ENCODE measurements around the gene CUTC. TPM values are rescaled to one million over a fixed set of nuclear protein-coding genes. Genes with fewer than 3 reads are reported as not detected.
"Not testable (repeated sequence)": the region's sequence is repeated elsewhere in the genome, so short reads cannot be mapped to it uniquely, and the experiment has no call there.

The CUTC gene
- total RNA-seq, 1 experiment from 2014 or later: 22.9 TPM

DNA sequence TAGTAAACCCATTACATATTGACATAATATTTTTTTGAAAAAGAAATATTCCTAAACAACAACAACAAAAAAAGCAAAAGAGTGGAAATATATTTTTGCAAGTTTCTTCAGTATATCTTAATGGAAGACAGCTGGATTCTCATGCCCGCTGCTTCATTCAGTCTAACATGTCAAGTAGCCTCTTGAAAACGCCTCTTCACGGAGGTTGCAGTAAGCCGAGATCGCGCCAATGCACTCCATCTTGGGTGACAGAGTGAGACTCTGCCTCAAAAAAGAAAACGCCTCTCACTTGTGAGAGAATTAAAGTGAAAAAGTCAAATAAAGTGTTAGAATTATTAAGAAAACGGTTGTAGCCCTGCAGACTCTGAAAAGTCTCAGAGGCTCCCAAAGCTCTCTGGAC is 1.3 kb downstream of the CUTC start:
- DNase-seq: no peak
- H3K27me3 ChIP-seq (ENCODE audit: low read length): no peaks in the 10 kb centered on the region
- peaks cover 79% of the 10 kb centered on the region for H3K79me2 ChIP-seq (ENCODE audit: low read length)
- H3K9me3 ChIP-seq (ENCODE audit: low read length): no peaks in the 10 kb centered on the region
- peaks cover 22% of the 10 kb centered on the region for H3K4me1 ChIP-seq (ENCODE audit: low read length)
- H4K20me1 ChIP-seq (ENCODE audit: insufficient read depth, low read depth, low read length): no peaks in the 10 kb centered on the region
- H2AFZ ChIP-seq (ENCODE audit: low read length): no peak overlapping the region
- peaks cover 38% of the 10 kb centered on the region for H3K36me3 ChIP-seq (ENCODE audit: insufficient read depth, low read length)
- peak overlapping the region; percentile 80 for H3K4me2 ChIP-seq (ENCODE audit: low read depth, low read length, poor library complexity, severe bottlenecking)
- no peaks in the 10 kb centered on the region for H3K9me2 ChIP-seq (replicated peaks; ENCODE audit: insufficient read depth, low read length)
- no peak overlapping the region for H3K27ac ChIP-seq (ENCODE audit: low read length)
- peak overlapping the region; percentile 92; the same call in 1 of the 2 replicates for H3K4me3 ChIP-seq (ENCODE audit: low read length)
- peak overlapping the region; percentile 31 for H3K9ac ChIP-seq (ENCODE audit: low read length)

DNA sequence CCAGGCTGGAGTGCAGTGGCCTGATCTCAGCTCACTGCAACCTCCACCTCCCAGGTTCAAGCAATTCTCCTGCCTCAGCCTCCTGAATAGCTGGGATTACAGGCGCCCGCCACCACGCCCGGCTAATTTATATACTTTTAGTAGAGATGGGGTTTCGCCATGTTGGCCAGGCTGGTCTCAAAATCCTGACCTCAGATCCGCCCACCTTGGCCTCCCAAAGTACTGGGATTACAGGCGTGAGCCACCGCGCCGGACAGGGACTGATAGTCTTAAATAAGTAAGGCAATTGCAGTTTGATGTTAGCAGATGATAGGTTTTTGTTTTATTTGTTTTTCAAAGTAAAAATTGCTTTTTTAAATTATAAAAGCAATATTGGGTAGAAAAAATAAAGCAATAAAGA is 2.1 kb downstream of the CUTC start:
- not testable (repeated sequence) for H3K27me3 ChIP-seq (ENCODE audit: low read length); H4K20me1 ChIP-seq (ENCODE audit: insufficient read depth, low read depth, low read length); H3K9me2 ChIP-seq (replicated peaks; ENCODE audit: insufficient read depth, low read length); H3K4me3 ChIP-seq (ENCODE audit: low read length); H3K9ac ChIP-seq (ENCODE audit: low read length); H3K27ac ChIP-seq (ENCODE audit: low read length); H3K9me3 ChIP-seq (ENCODE audit: low read length); DNase-seq; H2AFZ ChIP-seq (ENCODE audit: low read length)
- Histone ChIP-seq H3K4me2 (ENCODE audit: low read depth, low read length, poor library complexity, severe bottlenecking) (peak overlapping the region; percentile 80), H3K4me1 (ENCODE audit: low read length) (peaks cover 22% of the 10 kb centered on the region), H3K79me2 (ENCODE audit: low read length) (peaks cover 75% of the 10 kb centered on the region), H3K36me3 (ENCODE audit: insufficient read depth, low read length) (peaks cover 40% of the 10 kb centered on the region)

GRCh38 chr10:99740260-99740659 is 8.2 kb downstream of the CUTC start:
- no peaks in the 10 kb centered on the region for H3K9me2 ChIP-seq (replicated peaks; ENCODE audit: insufficient read depth, low read length)
- H3K4me3 ChIP-seq (ENCODE audit: low read length): no peak overlapping the region
- no peak overlapping the region for H2AFZ ChIP-seq (ENCODE audit: low read length)
- no peak overlapping the region for H3K9ac ChIP-seq (ENCODE audit: low read length)
- H4K20me1 ChIP-seq (ENCODE audit: insufficient read depth, low read depth, low read length): no peaks in the 10 kb centered on the region
- H3K36me3 ChIP-seq (ENCODE audit: insufficient read depth, low read length): peaks cover 81% of the 10 kb centered on the region
- no peak for DNase-seq
- no peak overlapping the region for H3K27ac ChIP-seq (ENCODE audit: low read length)
- no peak overlapping the region for H3K4me2 ChIP-seq (ENCODE audit: low read depth, low read length, poor library complexity, severe bottlenecking)
- no peaks in the 10 kb centered on the region for H3K27me3 ChIP-seq (ENCODE audit: low read length)
- peaks cover 56% of the 10 kb centered on the region for H3K79me2 ChIP-seq (ENCODE audit: low read length)
- H3K4me1 ChIP-seq (ENCODE audit: low read length): no peaks in the 10 kb centered on the region
- no peaks in the 10 kb centered on the region for H3K9me3 ChIP-seq (ENCODE audit: low read length)

DNA sequence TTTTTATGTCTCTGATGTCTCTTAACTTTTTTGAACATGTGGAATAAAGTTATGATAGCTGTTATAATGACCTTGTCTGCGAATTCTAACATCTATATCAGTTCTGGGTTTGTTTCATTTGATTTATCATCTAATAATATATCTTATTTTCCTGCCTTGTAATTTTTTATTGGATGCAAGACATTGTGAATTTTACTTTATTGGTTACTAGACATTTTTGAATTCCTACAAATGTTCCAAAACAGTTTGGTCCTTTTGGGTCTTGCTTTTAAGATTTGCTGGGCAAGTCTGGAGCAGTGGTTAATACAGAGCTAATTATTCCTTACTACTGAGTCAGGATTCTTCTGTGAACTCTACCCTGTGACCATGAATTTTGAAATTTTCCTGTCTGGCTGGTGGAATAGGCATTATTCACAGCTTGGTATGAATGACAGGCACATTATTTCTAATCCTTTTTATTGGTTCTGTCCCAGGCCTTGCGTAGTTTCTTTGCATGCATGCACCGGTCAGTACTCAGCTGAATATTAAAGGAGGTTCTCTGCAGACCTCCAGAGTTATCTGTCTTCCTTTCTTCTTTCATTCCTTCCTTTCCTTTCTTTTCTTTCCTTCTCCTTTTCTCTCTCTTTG is 9.0 kb downstream of the CUTC start:
- no peak overlapping the region for H3K4me3 ChIP-seq (ENCODE audit: low read length)
- no peaks in the 10 kb centered on the region for H3K4me1 ChIP-seq (ENCODE audit: low read length)
- H3K9me3 ChIP-seq (ENCODE audit: low read length): no peaks in the 10 kb centered on the region
- H2AFZ ChIP-seq (ENCODE audit: low read length): no peak overlapping the region
- peaks cover 85% of the 10 kb centered on the region for H3K36me3 ChIP-seq (ENCODE audit: insufficient read depth, low read length)
- H4K20me1 ChIP-seq (ENCODE audit: insufficient read depth, low read depth, low read length): no peaks in the 10 kb centered on the region
- no peak overlapping the region for H3K4me2 ChIP-seq (ENCODE audit: low read depth, low read length, poor library complexity, severe bottlenecking)
- H3K27me3 ChIP-seq (ENCODE audit: low read length): no peaks in the 10 kb centered on the region
- no peak overlapping the region for H3K27ac ChIP-seq (ENCODE audit: low read length)
- no peak overlapping the region for H3K9ac ChIP-seq (ENCODE audit: low read length)
- no peaks in the 10 kb centered on the region for H3K9me2 ChIP-seq (replicated peaks; ENCODE audit: insufficient read depth, low read length)
- peaks cover 50% of the 10 kb centered on the region for H3K79me2 ChIP-seq (ENCODE audit: low read length)
- DNase-seq: no peak

- H4K20me1 ChIP-seq (ENCODE audit: insufficient read depth, low read depth, low read length): no peaks in the 10 kb centered on the region
- H3K9ac ChIP-seq (ENCODE audit: low read length): no peak overlapping the region
- H3K4me1 ChIP-seq (ENCODE audit: low read length): no peaks in the 10 kb centered on the region
- no peak overlapping the region for H2AFZ ChIP-seq (ENCODE audit: low read length)
- no peak for DNase-seq
- peaks cover 79% of the 10 kb centered on the region for H3K36me3 ChIP-seq (ENCODE audit: insufficient read depth, low read length)
- no peaks in the 10 kb centered on the region for H3K27me3 ChIP-seq (ENCODE audit: low read length)
- no peak overlapping the region for H3K27ac ChIP-seq (ENCODE audit: low read length)
- H3K9me2 ChIP-seq (replicated peaks; ENCODE audit: insufficient read depth, low read length): no peaks in the 10 kb centered on the region
- no peak overlapping the region for H3K4me2 ChIP-seq (ENCODE audit: low read depth, low read length, poor library complexity, severe bottlenecking)
- H3K79me2 ChIP-seq (ENCODE audit: low read length): peaks cover 46% of the 10 kb centered on the region
- H3K4me3 ChIP-seq (ENCODE audit: low read length): no peak overlapping the region
- no peaks in the 10 kb centered on the region for H3K9me3 ChIP-seq (ENCODE audit: low read length)
These were observed 10.2 kb downstream of the CUTC start for GRCh38 chr10:99742254-99742653.

DNA sequence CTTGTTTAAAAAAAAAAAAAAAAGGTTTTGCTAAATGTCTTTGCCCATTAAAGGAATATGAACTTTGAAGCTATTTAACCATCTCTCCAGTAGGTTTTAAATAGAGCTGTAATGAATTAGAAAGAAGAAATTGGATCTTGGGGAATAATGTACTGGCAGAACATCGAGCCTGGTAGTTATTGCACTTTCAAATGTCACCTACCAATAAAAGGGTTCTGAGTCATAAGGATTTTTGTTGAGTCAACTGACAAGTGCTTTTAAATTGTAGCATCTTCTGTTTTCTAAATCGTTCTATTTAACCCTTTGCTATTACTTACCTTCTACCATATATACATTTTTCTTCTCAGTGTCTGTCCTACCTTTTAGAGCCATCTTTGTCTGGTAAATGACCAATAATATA is 10.7 kb downstream of the CUTC start:
- H3K4me1 ChIP-seq (ENCODE audit: low read length): no peaks in the 10 kb centered on the region
- no peak overlapping the region for H2AFZ ChIP-seq (ENCODE audit: low read length)
- no peak overlapping the region for H3K4me2 ChIP-seq (ENCODE audit: low read depth, low read length, poor library complexity, severe bottlenecking)
- H3K9me2 ChIP-seq (replicated peaks; ENCODE audit: insufficient read depth, low read length): no peaks in the 10 kb centered on the region
- no peak overlapping the region for H3K9ac ChIP-seq (ENCODE audit: low read length)
- H4K20me1 ChIP-seq (ENCODE audit: insufficient read depth, low read depth, low read length): no peaks in the 10 kb centered on the region
- DNase-seq: no peak
- no peak overlapping the region for H3K4me3 ChIP-seq (ENCODE audit: low read length)
- H3K27ac ChIP-seq (ENCODE audit: low read length): no peak overlapping the region
- H3K79me2 ChIP-seq (ENCODE audit: low read length): peaks cover 43% of the 10 kb centered on the region
- H3K9me3 ChIP-seq (ENCODE audit: low read length): no peaks in the 10 kb centered on the region
- peaks cover 79% of the 10 kb centered on the region for H3K36me3 ChIP-seq (ENCODE audit: insufficient read depth, low read length)
- no peaks in the 10 kb centered on the region for H3K27me3 ChIP-seq (ENCODE audit: low read length)

DNA sequence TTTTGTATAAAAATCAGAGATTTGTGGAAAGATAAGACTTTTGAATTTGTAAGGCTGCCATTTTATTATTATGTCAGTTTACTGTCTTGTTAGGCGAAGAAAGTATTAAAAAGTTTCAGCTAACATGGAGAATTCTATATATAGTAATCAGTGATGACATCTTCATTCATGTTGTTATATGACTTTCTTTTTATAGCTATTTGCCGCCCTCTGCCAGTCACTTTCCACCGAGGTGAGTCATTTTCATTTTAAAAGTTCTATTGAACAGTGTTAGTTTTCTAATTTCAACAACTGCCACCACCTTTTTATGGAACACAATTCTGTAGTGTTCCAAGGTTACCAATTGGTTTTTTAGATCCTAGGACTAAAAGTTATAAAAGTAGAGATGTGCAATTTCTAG is 11.8 kb downstream of the CUTC start:
- DNase-seq: no peak
- H3K9me3 ChIP-seq (ENCODE audit: low read length): no peaks in the 10 kb centered on the region
- no peaks in the 10 kb centered on the region for H4K20me1 ChIP-seq (ENCODE audit: insufficient read depth, low read depth, low read length)
- no peaks in the 10 kb centered on the region for H3K4me1 ChIP-seq (ENCODE audit: low read length)
- no peak overlapping the region for H3K9ac ChIP-seq (ENCODE audit: low read length)
- H3K9me2 ChIP-seq (replicated peaks; ENCODE audit: insufficient read depth, low read length): no peaks in the 10 kb centered on the region
- H2AFZ ChIP-seq (ENCODE audit: low read length): no peak overlapping the region
- no peak overlapping the region for H3K27ac ChIP-seq (ENCODE audit: low read length)
- H3K4me2 ChIP-seq (ENCODE audit: low read depth, low read length, poor library complexity, severe bottlenecking): no peak overlapping the region
- H3K27me3 ChIP-seq (ENCODE audit: low read length): no peaks in the 10 kb centered on the region
- peaks cover 77% of the 10 kb centered on the region for H3K36me3 ChIP-seq (ENCODE audit: insufficient read depth, low read length)
- H3K79me2 ChIP-seq (ENCODE audit: low read length): peaks cover 53% of the 10 kb centered on the region
- H3K4me3 ChIP-seq (ENCODE audit: low read length): no peak overlapping the region

DNA sequence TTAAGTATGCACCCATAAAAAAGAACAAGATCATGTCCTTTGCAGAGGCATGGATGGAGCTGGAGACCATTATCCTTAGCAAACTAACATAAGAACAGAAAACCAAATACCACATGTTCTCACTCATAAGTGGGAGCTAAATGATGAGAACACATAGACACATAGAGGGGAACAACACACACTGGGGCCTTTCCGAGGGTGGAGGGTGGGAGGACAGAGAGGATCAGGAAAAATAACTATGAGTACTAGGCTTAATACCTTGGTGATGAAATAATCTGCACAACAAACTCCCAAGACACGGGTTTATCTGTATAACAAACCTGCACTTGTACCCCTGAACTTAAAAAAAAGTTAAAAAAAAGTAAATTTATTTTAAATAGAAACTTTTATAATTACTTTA is 14.1 kb downstream of the CUTC start:
- not testable (repeated sequence) for H3K27ac ChIP-seq (ENCODE audit: low read length); H3K4me2 ChIP-seq (ENCODE audit: low read depth, low read length, poor library complexity, severe bottlenecking); H2AFZ ChIP-seq (ENCODE audit: low read length); H3K9ac ChIP-seq (ENCODE audit: low read length); H4K20me1 ChIP-seq (ENCODE audit: insufficient read depth, low read depth, low read length); DNase-seq; H3K27me3 ChIP-seq (ENCODE audit: low read length); H3K9me3 ChIP-seq (ENCODE audit: low read length); H3K4me1 ChIP-seq (ENCODE audit: low read length); H3K9me2 ChIP-seq (replicated peaks; ENCODE audit: insufficient read depth, low read length); H3K4me3 ChIP-seq (ENCODE audit: low read length)
- peaks cover 45% of the 10 kb centered on the region for H3K79me2 ChIP-seq (ENCODE audit: low read length)
- peaks cover 73% of the 10 kb centered on the region; the same call in 1 of the 2 replicates for H3K36me3 ChIP-seq (ENCODE audit: insufficient read depth, low read length)
